Measurements from ENCODE around the gene MACROD2. TPM values are rescaled to one million over a fixed set of nuclear protein-coding genes. Genes with fewer than 3 reads are reported as not detected.

MACROD2 gene
- total RNA-seq, 4 donors from 2014 or later, result 4.0 to 14.1 (median 10.4) TPM

DNA sequence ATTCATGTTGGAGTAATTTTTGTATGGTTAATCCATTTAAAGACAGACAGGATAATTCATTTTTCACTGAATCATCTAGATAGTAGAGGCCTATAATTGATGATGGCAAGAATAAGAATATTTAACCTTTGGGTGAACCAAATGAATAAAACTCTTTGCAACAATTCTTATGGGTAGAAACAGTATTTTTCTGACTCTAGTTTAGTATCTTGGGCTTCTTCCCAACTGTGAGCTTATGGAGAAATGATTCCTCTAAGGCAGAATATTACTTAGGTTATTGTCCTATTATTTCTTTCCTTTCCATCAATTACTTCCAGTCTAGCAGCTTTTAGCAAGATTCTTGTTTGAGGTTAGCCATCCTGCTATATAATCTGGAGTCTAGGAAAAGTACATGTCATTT lies 1077.0 kb downstream of the MACROD2 start:
- Histone ChIP-seq H3K9me3 (peaks cover 0 to 5% (median 0%) of the 10 kb centered on the region in 4 donors), H3K27ac (no peak overlapping the region), H3K4me1 (peaks cover 0 to 4% (median 0%) of the 10 kb centered on the region in 4 donors), H3K36me3 (no peaks in the 10 kb centered on the region), H3K4me3 (no peak overlapping the region), H3K27me3 (no peaks in the 10 kb centered on the region)
- TF ChIP-seq EP300 (IDR thresholded peaks at IDR 0.05), result no peak
- TF ChIP-seq POLR2A (IDR thresholded peaks at IDR 0.05), result no peak
- TF ChIP-seq, protein P1, sequence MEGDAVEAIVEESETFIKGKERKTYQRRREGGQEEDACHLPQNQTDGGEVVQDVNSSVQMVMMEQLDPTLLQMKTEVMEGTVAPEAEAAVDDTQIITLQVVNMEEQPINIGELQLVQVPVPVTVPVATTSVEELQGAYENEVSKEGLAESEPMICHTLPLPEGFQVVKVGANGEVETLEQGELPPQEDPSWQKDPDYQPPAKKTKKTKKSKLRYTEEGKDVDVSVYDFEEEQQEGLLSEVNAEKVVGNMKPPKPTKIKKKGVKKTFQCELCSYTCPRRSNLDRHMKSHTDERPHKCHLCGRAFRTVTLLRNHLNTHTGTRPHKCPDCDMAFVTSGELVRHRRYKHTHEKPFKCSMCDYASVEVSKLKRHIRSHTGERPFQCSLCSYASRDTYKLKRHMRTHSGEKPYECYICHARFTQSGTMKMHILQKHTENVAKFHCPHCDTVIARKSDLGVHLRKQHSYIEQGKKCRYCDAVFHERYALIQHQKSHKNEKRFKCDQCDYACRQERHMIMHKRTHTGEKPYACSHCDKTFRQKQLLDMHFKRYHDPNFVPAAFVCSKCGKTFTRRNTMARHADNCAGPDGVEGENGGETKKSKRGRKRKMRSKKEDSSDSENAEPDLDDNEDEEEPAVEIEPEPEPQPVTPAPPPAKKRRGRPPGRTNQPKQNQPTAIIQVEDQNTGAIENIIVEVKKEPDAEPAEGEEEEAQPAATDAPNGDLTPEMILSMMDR (IDR thresholded peaks at IDR 0.05), result no peak
- DNase-seq (ENCODE audit: low spot score in 2 of 2), result no peak

DNA sequence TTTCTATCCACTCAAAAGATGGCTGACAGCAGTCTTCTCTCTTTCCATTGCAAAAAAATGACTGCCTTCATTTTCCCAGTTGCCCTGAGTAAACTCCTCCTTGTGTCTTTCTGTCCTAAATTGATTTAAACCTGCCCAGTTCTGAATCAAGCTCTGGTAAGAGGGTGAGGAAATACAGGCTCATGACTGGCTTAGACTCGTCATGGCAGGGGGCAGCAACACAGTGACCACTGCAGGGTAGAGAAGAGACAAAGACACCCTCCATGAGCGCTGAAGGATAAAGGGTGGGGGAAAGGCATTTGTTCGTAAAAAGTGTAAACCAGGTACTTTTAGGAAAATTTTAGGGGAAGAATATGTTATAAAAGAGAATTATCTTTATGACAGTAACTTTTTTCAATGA lies 1080.3 kb downstream of the MACROD2 start:
- Histone ChIP-seq H3K36me3 (no peaks in the 10 kb centered on the region), H3K4me1 (peaks cover 0 to 4% (median 0%) of the 10 kb centered on the region in 4 donors), H3K27me3 (no peaks in the 10 kb centered on the region), H3K27ac (no peak overlapping the region), H3K4me3 (no peak overlapping the region), H3K9me3 (no peaks in the 10 kb centered on the region)
- TF ChIP-seq, protein P1 (IDR thresholded peaks at IDR 0.05), result no peak
- TF ChIP-seq POLR2A (IDR thresholded peaks at IDR 0.05) (no peak), EP300 (IDR thresholded peaks at IDR 0.05) (no peak)
- DNase-seq (ENCODE audit: low spot score in 2 of 2), result no peak
- WGBS, 2 donors, result 90 to 94% methylated on average over 3 of the region's 3 CpGs

DNA sequence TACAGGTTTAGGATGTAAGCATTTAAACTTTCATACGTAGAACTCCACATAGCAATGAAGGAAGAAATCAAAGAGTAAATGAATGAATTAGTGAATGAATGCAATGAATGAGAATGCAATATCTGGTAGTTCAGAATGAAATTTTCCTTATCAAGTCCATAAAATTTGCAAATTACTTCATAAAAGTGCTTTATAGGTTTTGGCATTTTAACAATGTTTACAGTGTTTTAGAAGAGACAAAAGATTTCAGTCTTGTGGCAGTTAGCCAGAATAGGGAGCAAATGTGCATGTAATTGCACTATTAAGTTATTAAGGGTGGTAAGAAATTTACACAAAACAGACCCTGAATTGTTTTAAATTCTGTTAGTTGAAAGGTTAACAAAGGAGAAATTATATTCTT lies 1081.5 kb downstream of the MACROD2 start:
- TF ChIP-seq, protein P1 (IDR thresholded peaks at IDR 0.05), result no peak
- TF ChIP-seq EP300 (IDR thresholded peaks at IDR 0.05) (no peak), POLR2A (IDR thresholded peaks at IDR 0.05) (no peak)
- Histone ChIP-seq H3K9me3 (no peaks in the 10 kb centered on the region), H3K27me3 (no peaks in the 10 kb centered on the region), H3K27ac (no peak overlapping the region), H3K36me3 (no peaks in the 10 kb centered on the region), H3K4me1 (peaks cover 0 to 4% (median 0%) of the 10 kb centered on the region in 4 donors), H3K4me3 (no peak overlapping the region)
- no peak for DNase-seq (ENCODE audit: low spot score in 2 of 2)
- 70 to 72% methylated on average over 1 of the region's 1 CpG for WGBS, 2 donors

DNA sequence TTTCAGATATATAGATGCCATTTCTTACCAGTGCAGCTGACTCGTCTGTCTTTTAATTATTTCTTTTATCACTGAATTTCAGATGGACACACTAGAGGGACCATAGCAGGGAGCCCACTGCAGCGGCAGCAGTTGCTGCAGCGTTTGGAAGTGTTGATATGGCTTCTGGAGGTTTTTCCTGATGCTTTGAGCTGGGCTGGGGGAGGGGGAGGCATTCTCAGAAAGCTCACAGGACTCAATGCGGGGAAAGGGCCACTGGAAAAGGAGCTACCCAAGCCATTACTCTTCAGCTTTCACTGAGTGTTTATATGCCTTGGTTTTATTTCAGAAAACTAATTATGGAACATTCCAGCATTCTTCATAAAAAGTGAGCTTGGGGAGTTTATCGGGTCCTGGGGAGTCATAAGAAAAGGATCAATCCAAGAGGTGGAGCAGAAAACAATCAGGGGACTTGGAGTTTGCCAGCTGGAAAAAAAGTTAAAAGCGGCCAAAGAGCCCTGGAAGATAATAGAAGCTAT lies 1082.5 kb downstream of the MACROD2 start:
- no peaks in the 10 kb centered on the region for H3K27me3 ChIP-seq
- no peaks in the 10 kb centered on the region for H3K36me3 ChIP-seq
- DNase-seq (ENCODE audit: low spot score in 2 of 2), result no peak
- 59 to 74% methylated on average over 6 of the region's 6 CpGs for WGBS, 2 donors
- no peaks in the 10 kb centered on the region for H3K9me3 ChIP-seq
- H3K27ac ChIP-seq, result no peak overlapping the region
- TF ChIP-seq EP300 (IDR thresholded peaks at IDR 0.05) (no peak), POLR2A (IDR thresholded peaks at IDR 0.05) (no peak)
- TF ChIP-seq, protein P1 (IDR thresholded peaks at IDR 0.05), result no peak
- H3K4me1 ChIP-seq, result peaks cover 0 to 4% (median 0%) of the 10 kb centered on the region in 4 donors
- H3K4me3 ChIP-seq, result no peak overlapping the region

DNA sequence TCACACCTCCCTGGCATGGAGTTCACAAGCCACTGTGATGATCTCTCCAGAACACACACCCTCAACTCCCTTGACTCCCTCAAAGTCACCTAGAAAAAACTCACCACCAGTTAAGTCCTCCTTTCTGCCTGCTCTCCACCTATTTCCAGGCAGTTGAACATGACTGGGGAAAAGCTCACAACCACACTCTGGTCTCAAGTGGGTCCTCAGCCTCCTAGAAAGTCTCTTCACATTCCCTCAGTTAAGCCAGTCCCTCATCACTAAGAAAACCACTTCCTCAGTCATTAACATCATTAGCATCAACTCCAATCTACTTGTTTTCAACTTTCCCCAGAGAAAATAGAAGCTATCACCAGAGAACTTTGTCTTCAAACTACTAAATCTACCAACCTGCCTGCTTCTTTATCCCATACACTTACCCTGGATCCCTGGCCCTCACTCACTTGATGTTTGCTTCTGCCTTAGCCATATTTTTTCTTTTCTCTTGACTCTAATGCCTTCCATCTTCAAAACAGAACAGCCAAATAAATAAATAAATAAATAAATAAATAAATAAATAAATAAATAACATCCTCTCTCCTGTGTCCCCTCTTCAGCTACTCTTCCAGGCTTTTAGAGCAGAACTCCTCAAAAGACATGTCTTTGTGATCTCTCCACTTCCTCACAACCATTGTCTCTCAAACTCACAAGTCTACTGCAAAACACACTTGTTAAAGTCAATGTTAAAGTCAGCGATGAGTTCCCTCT lies 1084.5 kb downstream of the MACROD2 start:
- no peaks in the 10 kb centered on the region for H3K36me3 ChIP-seq
- H3K4me3 ChIP-seq, result no peak overlapping the region
- TF ChIP-seq EP300 (IDR thresholded peaks at IDR 0.05) (no peak), POLR2A (IDR thresholded peaks at IDR 0.05) (no peak)
- TF ChIP-seq, protein P1 (IDR thresholded peaks at IDR 0.05), result no peak
- H3K27ac ChIP-seq, result no peak overlapping the region
- no peaks in the 10 kb centered on the region for H3K27me3 ChIP-seq
- H3K9me3 ChIP-seq, result no peaks in the 10 kb centered on the region
- no peak for DNase-seq (ENCODE audit: low spot score in 2 of 2)
- peaks cover 0 to 4% (median 0%) of the 10 kb centered on the region in 4 donors for H3K4me1 ChIP-seq
- 98 to 100% methylated on average over 1 of the region's 1 CpG for WGBS, 2 donors

All from tibial nerve (tissue), 4 donors.